ENCODE data around the gene LRRC47. TPM values are rescaled to one million over a fixed set of nuclear protein-coding genes. Genes with fewer than 3 reads are reported as not detected.

Gene LRRC47
- polyA plus RNA-seq (2011; rRNA removed) (28.7 and 37.1 TPM in 2 replicates), polyA minus RNA-seq (2011; rRNA and poly(A)+ RNA removed) (12.1 and 15.8 TPM in 2 replicates)

DNA sequence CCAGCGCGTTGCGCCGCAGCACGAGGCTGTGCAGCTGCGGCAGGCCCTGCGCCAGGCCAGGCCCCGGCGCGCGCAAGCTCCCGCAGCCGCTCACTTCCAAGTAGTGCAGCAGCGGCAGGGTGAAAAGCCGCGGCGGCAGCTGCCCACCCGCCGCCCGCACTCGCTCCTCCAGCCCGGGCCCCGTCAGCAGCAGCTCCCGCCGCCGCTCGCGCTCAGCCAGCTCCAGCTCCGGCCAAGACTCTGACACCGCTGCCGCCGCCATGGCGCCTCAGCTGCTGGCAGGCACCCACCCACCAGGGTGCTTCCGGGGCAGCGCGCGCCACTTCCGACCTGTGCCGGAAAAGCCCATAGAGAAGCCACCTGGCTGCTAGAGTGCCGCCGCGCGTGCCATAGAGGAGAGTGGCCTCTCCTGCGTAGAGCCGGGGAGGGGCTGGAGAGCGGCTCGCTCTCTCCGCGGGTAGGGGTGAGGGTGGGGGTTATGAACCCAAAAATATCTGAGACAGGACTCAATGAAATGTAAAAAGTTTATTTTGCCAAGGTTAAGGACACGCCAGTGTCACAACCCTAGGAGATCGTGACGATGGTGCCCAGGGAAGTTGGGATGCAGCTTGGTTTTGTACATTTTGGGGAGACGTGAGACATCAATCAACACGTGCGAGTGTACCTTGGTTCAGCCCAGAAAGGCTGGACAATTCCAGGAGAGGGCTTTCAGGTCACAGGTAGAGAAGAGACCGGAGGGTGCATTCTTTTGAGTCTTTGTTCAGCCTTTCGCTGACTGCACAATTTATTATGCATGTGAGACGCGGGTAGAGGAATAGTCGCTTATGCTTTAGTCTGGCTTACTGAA lies at the start of gene LRRC47:
TSS of gene LRRC47 (minus strand) at position 284 of the 847 bp plus-strand sequence. CDS start at position 262, 22 bp downstream.
- peak within 1 kb of the TSS; percentile 87 for H3K4me3 ChIP-seq (ENCODE audit: low read depth, low read length)
- H3K9me3 ChIP-seq (ENCODE audit: control insufficient read depth, insufficient read depth, low read length) = no peaks in the 10 kb centered on the region
- TF ChIP-seq, protein P1, sequence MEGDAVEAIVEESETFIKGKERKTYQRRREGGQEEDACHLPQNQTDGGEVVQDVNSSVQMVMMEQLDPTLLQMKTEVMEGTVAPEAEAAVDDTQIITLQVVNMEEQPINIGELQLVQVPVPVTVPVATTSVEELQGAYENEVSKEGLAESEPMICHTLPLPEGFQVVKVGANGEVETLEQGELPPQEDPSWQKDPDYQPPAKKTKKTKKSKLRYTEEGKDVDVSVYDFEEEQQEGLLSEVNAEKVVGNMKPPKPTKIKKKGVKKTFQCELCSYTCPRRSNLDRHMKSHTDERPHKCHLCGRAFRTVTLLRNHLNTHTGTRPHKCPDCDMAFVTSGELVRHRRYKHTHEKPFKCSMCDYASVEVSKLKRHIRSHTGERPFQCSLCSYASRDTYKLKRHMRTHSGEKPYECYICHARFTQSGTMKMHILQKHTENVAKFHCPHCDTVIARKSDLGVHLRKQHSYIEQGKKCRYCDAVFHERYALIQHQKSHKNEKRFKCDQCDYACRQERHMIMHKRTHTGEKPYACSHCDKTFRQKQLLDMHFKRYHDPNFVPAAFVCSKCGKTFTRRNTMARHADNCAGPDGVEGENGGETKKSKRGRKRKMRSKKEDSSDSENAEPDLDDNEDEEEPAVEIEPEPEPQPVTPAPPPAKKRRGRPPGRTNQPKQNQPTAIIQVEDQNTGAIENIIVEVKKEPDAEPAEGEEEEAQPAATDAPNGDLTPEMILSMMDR (IDR thresholded peaks at IDR 0.05; ENCODE audit: low read depth, low read length) = no peak
- H3K27ac ChIP-seq (ENCODE audit: low read depth, low read length) = peak within 1 kb of the TSS; percentile 31
- peak; percentile 65 for DNase-seq (ENCODE audit: low read depth, low spot score)
- POLR2A ChIA-PET = interaction anchor here (0.6 to 1.3 kb wide), 4 partner anchors 21 to 104 kb away, joined by 3 to 6 read pairs (median 3); partner anchors contain the start of gene C1orf174
- CTCF ChIA-PET = interaction anchor here (1.4 to 1.5 kb wide), 3 partner anchors 72 to 344 kb away, joined by 3 to 5 read pairs (median 5); no protein-coding TSS in a partner anchor
- H3K27me3 ChIP-seq (ENCODE audit: control insufficient read depth, insufficient read depth, low read length) = no peaks in the 10 kb centered on the region

- CTCF ChIA-PET = no interaction called here
- no peak for DNase-seq (ENCODE audit: low read depth, low spot score)
- H3K9me3 ChIP-seq (ENCODE audit: control insufficient read depth, insufficient read depth, low read length) = peaks cover 2% of the 10 kb centered on the region; the same call in 1 of the 2 replicates
- TF ChIP-seq, protein P1 (IDR thresholded peaks at IDR 0.05; ENCODE audit: low read depth, low read length) = no peak
- H3K4me3 ChIP-seq (ENCODE audit: low read depth, low read length) = no peak overlapping the region
- POLR2A ChIA-PET = no interaction called here
- no peaks in the 10 kb centered on the region for H3K27me3 ChIP-seq (ENCODE audit: control insufficient read depth, insufficient read depth, low read length)
- H3K27ac ChIP-seq (ENCODE audit: low read depth, low read length) = no peak overlapping the region
These were observed 46.6 kb upstream of the LRRC47 start for GRCh38 chr1:3842912-3843311.

DNA sequence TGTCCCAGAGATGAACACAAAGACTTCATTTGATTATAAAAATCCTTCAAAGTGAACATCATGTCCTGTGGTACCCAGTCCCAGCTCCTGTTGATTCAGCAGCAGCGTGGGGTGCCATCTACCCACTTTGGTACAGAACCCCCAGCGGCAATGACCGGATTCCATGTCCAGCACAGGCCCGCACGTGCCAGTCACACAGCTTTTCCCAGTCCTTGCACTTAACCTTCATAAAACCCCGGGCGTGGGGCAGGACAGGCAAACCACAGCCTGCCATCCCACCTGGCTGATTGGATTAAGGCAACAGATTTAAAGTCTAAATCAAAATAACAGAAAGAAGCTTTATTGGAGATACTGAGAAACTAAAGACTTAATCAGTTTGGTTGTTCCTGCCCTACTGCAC lies 45.2 kb upstream of the LRRC47 start:
- Histone ChIP-seq H3K4me3 (ENCODE audit: low read depth, low read length) (no peak overlapping the region), H3K27me3 (ENCODE audit: control insufficient read depth, insufficient read depth, low read length) (no peaks in the 10 kb centered on the region), H3K27ac (ENCODE audit: low read depth, low read length) (no peak overlapping the region), H3K9me3 (ENCODE audit: control insufficient read depth, insufficient read depth, low read length) (peaks cover 9% of the 10 kb centered on the region; the same call in 1 of the 2 replicates)
- TF ChIP-seq, protein P1 (IDR thresholded peaks at IDR 0.05; ENCODE audit: low read depth, low read length) = no peak
- CTCF ChIA-PET = no interaction called here
- POLR2A ChIA-PET = no interaction called here
- no peak for DNase-seq (ENCODE audit: low read depth, low spot score)

- TF ChIP-seq, protein P1 (IDR thresholded peaks at IDR 0.05; ENCODE audit: low read depth, low read length) = no peak
- Histone ChIP-seq H3K4me3 (ENCODE audit: low read depth, low read length) (no peak overlapping the region), H3K27ac (ENCODE audit: low read depth, low read length) (no peak overlapping the region), H3K27me3 (ENCODE audit: control insufficient read depth, insufficient read depth, low read length) (no peaks in the 10 kb centered on the region), H3K9me3 (ENCODE audit: control insufficient read depth, insufficient read depth, low read length) (peaks cover 9% of the 10 kb centered on the region; the same call in 1 of the 2 replicates)
- no peak for DNase-seq (ENCODE audit: low read depth, low spot score)
- ChIA-PET POLR2A (no interaction called here), CTCF (no interaction called here)
These were observed 42.5 kb upstream of the LRRC47 start for GRCh38 chr1:3838788-3839187.

DNA sequence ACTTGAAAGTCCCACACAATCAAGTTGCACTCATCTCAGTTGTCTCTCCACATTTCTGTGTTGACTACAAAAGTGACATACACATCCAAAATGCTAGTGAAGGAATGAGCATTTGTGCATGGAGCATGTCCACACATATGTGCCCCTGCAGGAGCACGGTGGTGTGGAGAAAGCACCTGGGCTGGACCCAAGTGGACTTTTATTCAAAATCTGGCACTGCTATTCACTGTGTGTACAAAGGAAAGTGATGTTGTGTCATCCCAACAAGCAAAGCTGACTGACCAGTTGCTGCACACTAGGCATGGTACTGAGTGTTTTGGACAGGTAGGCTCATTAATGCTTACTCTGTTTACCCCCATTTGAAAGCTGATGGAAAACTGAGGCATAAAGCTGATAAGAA lies 41.4 kb upstream of the LRRC47 start:
- Histone ChIP-seq H3K27ac (ENCODE audit: low read depth, low read length) (no peak overlapping the region), H3K4me3 (ENCODE audit: low read depth, low read length) (no peak overlapping the region), H3K27me3 (ENCODE audit: control insufficient read depth, insufficient read depth, low read length) (no peaks in the 10 kb centered on the region), H3K9me3 (ENCODE audit: control insufficient read depth, insufficient read depth, low read length) (peaks cover 9% of the 10 kb centered on the region; the same call in 1 of the 2 replicates)
- TF ChIP-seq, protein P1 (IDR thresholded peaks at IDR 0.05; ENCODE audit: low read depth, low read length) = no peak
- CTCF ChIA-PET = no interaction called here
- no peak for DNase-seq (ENCODE audit: low read depth, low spot score)
- POLR2A ChIA-PET = no interaction called here

All from AG04450 (cell line).